Sigmoid colon (tissue), 4 donors: Measurements from ENCODE around the gene SCT.

Experiments
- EP300 ChIP-seq, 4 donors: sonication (generic); formaldehyde crosslinking; IDR thresholded peaks; one replicate each; pipeline ENCODE4 v1.6.1; 2017; ENCODE audit warnings: antibody characterized with exemption in 4 of 4
- TF ChIP-seq, protein P1 (sequence below), 4 experiments: fragments of 450-650 bp in 3 of 4; fragments of 200-600 bp in 1 of 4; IDR thresholded peaks; one replicate each; pipeline ENCODE4 v1.5.1; 2016 to 2019; ENCODE audit warnings: antibody characterized with exemption in 4 of 4, mild to moderate bottlenecking in 3 of 4, moderate library complexity in 2 of 4

DNA sequence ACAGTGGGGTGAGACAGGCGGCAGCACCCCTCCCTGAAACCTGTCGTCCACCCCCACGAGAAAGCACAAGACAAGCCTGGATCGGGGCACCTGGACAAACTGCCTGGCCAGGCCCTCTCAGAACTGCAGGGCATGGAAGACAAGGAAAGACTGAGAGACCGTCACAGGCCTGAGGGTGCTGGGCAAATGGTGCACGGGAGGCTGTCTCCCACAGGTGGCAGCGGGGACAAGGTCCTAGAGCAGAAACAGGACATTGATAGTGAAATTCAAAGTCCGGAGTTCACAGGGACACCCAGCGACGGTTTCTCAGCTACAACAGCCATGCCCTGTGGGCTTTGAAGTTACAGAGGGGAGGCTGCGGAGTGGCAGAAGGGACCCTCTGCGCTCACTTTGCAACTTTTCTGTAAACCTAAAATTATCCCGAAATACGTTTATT, 30.7 kb upstream of the SCT start:
- TF ChIP-seq, protein P1, sequence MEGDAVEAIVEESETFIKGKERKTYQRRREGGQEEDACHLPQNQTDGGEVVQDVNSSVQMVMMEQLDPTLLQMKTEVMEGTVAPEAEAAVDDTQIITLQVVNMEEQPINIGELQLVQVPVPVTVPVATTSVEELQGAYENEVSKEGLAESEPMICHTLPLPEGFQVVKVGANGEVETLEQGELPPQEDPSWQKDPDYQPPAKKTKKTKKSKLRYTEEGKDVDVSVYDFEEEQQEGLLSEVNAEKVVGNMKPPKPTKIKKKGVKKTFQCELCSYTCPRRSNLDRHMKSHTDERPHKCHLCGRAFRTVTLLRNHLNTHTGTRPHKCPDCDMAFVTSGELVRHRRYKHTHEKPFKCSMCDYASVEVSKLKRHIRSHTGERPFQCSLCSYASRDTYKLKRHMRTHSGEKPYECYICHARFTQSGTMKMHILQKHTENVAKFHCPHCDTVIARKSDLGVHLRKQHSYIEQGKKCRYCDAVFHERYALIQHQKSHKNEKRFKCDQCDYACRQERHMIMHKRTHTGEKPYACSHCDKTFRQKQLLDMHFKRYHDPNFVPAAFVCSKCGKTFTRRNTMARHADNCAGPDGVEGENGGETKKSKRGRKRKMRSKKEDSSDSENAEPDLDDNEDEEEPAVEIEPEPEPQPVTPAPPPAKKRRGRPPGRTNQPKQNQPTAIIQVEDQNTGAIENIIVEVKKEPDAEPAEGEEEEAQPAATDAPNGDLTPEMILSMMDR (IDR thresholded peaks at IDR 0.05) = no peak
- no peak for TF ChIP-seq EP300 (IDR thresholded peaks at IDR 0.05)
